HUDEP-2 (cell line): ENCODE data around the gene GNMT.
A peak's percentile ranks its signal among the peaks of the same experiment; 100 is the strongest.

Source experiments
- DNase-seq, 76 experiments: peaks; one replicate each; lab custom pipeline; 2025; ENCODE audit not compliant: unreplicated experiment in 76 of 76; lab: John Stamatoyannopoulos, UW

The GNMT gene

DNA sequence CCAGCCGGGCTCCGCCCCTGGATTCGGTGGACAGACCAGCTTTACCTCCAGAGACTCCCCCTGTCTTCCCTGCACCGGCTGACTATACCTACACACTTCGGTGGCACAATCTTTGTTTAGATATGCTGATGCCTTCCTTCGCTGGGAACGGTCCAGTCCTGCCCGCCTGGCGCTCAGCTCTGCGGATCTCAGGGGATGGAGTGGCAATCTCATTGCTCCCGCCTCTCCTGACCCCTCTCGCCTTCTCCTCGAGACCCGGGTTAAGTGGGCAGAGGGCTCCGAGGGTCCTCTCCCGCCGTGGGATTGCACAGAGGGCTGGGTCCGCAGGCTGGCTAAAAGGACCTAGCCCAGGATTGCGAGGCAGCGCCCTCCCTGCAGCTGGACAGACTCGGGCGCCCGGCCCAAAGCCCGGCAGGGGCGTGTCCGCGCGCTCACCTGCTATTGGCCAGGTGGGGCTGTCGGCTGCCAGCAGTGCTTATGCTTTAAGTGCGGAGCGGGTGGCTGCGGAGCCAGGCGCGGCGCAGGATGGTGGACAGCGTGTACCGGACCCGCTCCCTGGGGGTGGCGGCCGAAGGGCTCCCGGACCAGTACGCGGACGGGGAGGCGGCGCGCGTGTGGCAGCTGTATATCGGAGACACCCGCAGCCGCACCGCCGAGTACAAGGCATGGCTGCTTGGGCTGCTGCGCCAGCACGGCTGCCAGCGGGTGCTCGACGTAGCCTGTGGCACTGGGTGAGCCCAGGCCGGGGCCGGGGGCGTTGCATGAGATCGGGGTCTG is at the start of gene GNMT:
TSS of gene GNMT (plus strand) at position 512 of the 777 bp plus-strand sequence. CDS start at position 526, 14 bp downstream.
- DNase-seq: peak in 1 of 76 experiments; percentile 17

DNA sequence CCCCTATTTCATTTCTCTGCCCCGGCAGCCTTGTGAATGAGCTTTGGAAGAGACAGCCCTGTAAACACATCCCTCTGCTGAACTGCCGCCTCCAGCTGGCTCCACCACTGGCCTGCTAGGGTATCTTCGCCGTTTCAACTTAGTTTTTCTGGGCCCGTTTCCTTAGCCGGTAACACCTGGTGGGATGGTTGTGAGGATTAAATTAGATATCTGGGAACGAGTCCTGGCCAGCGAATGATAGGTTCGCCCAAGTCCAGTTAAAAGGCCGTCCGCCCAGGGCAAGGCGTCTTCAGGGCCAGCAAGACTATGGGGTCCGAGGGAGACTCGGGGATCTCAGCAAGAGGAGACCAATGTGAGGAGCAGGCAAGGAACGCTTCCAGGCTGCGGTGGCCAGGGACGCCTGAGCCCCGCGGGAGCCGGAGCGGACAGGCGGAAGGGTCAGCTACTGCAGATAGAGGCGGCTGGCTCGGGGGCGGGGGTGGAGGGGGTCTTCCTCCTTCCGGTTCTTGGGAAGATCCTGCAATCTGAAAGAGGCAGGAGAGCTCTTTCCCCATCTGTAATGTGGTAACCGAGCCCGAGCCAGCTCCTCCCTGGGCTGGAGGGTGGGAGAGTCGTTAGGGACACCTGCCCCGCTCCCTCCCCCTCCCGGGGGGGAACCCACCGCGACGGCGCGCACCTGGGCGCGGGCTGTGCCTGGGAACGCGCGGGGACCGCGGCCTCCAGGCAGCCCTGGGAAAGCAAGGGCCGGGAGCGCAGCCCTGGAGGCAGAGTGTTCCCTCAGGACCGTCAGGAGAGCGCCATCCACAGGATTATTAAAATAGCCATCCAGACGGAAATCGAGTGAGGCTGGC is 49.2 kb upstream of the GNMT start:
- no peak for DNase-seq

DNA sequence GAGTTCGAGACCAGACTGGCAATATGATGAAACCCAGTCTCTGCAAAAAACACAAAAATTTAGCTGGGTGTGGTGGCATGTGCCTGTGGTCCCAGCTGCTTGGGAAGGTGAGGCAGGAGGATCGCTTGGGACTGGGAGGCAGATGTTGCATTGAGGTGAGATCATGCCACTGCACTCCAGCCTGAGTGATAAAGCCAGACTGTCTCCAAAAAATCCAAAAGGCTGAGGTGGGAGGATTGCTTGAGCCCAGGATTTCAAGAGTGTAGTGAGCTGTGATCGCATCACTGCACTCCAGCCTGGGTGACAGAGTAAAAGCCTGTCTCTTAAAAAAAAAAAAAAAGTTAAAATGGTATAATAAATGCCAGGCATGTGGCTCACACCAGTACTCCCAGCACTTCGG is 46.0 kb upstream of the GNMT start:
- DNase-seq: no peak

DNA sequence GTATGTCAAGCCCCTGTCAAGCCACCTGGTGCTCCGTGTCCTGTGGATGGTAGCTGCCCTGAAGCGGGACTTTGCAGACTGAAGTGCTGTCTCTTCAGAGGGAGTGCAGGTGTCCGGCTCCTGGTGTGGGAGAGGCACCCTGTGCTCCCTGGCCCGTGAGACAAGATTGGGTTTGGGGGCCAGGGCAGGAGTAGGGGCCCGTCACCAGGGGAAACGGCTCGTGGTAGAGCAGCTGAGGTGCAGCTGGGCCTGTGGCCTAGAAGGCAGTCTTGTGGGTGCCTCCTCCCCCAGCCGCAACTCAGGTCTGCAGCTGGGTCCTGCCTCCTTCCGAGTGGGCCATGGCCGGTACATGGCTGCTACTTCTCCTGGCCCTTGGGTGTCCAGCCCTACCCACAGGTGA is 44.8 kb upstream of the GNMT start, which contains the start of gene PTCRA:
TSS of gene PTCRA (plus strand) at position 322 of the 400 bp plus-strand sequence. CDS start at position 339, 17 bp downstream.
- DNase-seq: no peak

DNA sequence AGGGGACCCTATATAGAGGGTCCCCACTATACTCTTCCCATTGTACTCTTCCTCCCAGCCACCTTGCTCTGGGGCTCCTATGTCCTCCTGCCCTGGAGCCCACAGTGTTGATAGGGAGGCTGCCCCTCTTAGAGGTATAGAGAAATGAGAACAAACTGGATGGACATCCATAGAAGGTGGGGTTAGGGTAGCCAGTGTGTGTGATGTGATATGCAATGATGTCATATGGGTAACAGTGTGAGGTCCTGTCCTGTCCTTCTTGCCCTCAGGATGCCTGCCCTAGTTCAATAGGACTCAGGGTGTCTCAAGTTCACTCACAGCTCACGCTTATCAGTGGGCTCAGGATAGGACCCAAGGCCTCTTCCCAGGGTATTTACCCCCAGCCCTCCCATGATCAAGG is 44.3 kb upstream of the GNMT start:
- no peak for DNase-seq

DNA sequence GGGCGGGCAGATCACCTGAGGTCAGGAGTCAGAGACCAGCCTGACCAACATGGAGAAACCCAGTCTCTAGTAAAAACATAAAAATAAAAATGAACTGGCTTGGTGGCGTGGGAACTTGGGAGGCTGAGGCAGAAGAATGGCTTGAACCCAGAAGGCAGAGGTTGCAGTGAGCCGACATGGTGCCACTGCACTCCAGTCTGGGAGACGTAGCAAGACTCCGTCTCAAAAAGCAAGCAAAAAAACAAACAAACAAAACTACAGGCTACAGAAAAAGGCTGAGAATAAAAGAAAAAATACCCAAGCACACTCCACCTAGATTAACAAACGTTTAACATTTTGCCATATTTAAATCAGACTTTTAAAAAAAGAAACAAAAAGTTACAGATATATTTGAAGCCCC is 38.8 kb upstream of the GNMT start:
- no peak for DNase-seq

DNA sequence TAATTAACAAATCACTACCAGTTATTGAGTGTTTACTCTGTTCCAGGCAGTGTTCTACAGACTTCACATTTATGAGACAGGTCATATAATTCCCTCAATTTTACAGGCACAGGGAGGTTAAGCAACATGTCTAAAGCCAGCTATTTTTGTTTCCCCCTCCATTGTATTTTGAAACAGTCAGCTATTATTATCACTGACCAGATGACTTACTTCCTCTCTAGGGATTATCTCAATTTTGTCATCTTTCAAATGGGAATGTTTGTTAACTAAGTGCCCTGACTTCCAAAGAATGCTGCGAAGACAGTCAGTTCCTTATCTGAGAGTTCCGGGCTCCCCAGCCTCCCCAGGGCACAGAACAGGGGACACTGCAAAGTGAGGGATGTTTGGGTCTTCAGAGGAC is 36.9 kb upstream of the GNMT start:
- no peak for DNase-seq

DNA sequence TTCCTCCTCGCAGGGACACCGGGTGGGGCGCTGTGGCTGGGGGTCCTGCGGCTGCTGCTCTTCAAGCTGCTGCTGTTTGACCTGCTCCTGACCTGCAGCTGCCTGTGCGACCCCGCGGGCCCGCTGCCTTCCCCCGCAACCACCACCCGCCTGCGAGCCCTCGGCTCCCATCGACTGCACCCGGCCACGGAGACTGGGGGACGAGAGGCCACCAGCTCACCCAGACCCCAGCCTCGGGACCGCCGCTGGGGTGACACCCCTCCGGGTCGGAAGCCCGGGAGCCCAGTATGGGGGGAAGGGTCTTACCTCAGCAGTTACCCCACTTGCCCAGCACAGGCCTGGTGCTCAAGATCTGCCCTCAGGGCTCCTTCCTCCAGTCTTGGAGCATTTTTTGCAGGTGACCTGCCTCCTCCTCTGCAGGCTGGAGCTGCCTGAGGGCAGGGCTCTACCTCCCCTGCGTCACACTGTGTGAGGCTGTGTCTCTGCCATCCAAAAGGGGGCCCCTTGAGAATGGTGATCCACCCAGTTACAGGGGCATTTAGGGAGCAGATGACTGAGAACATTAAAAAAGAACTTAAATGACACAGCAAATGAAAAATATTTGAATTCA is 35.2 kb upstream of the GNMT start:
- DNase-seq: no peak

DNA sequence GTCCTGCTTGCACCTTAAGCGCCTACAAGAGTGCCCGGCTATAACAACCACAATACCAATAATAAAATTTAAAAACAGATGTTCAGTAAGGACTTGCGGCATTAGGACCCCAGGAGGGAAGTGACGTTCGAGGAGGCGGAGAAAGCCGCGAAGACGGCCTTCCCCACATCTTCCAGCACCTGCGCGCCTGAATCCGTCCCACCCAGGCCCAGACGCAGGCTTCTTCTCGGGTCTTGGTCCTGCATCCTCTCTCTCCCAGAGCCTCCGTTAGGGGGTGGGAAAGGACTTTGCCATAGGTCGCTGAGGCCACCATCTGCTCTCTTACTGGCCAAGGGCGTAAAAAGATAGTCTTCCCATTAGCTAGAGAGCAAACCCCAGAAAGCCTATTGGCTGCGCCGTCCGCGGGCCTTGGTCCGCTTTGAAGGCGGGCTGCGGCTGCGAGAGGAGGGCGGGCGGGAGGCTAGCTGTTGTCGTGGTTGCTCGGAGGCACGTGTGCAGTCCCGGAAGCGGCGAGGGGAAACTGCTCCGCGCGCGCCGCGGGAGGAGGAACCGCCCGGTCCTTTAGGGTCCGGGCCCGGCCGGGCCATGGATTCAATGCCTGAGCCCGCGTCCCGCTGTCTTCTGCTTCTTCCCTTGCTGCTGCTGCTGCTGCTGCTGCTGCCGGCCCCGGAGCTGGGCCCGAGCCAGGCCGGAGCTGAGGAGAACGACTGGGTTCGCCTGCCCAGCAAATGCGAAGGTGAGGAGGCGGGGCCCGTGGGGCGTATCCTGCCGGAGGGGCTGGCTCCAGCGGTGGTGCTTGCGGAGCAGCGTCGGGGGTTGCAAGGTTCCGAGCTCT is 31.4 kb upstream of the GNMT start, which contains the start of gene CNPY3:
TSS of gene CNPY3 (plus strand) at position 495 of the 835 bp plus-strand sequence. CDS start at position 586, 91 bp downstream.
- peak in 75 of 76 experiments; percentile 89 to 99 (median 97) for DNase-seq

DNA sequence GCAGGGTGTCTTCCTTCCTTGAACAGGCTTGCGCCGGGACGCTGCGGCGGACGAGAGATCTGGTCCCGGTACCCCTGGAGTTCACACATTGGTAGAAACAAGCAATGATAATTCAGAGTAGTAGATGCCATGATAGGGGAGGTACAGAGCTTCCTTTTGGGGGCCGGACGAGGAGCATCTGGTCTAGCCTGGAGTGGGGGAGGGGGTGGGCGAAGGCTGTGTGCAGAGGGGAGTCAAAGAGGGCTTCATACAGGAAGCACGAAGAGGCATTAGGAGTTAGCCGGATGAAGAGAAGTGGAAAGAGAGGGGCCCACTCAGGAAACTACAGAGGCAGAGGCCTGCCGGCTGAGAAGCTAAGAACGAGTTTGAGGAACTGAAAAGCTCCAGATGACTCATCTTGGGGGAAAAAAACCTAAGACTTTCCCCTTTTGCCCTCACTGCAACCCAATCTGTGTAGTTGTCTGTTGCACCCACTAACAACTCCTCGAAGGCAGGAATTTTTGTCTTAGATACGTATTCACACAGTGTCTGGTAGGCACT is 30.7 kb upstream of the GNMT start:
- DNase-seq: peak in 15 of 76 experiments; percentile 5 to 62 (median 48)

DNA sequence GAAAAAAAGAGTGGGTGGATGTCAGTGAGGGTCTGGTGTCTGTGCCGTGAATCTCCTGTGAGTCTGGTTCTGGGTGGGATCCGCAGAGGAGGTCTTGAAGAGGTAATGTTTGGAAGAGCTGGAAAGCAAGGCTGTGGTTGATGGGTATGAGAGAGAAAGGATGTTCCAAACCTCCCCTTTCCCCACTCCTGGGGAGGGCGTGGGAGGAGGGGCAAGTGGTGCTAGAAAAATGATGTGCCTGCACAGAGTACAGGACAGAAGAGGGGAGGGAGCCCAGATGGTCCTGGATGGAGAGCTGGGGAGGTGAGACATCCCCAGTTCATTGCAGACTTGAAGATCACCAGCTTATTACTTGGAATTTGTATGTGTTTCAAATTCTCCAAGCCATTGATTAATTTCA is 28.1 kb upstream of the GNMT start:
- DNase-seq: no peak

DNA sequence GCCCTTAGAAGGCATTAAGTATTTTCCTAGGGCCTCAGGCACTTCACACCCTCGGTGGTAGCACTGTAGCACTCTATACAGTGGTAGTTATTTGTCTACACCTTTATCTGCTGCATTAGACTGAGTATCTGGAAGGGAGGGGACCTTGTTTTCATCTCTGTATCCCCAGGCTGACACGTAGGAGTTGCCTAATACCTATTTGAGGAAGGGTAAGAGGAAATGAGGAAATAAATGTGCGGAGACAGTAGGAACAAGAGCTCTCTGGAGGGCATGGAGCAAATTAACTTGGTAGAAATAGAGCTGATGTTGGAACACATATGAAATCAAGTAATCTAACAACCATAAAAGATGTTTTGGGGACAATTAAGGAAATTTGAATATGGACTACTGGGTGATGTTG is 27.3 kb upstream of the GNMT start:
- no peak for DNase-seq

DNA sequence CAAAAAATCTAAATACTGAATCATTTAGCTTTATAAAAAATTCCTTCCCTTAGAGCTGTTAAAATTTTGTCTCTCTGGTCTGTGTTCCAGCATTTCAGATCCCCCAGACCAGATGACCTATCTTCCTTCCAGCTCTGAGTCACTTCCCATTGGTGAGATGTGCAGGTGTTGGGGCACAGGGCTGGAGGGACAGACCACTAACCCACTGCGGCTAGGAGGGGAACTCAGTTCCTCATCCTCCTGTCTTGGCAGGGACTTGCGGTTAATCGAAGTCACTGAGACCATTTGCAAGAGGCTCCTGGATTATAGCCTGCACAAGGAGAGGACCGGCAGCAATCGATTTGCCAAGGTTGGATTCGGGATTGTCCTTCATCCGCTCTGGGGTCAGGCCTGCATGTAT is 25.2 kb upstream of the GNMT start:
- no peak for DNase-seq

DNA sequence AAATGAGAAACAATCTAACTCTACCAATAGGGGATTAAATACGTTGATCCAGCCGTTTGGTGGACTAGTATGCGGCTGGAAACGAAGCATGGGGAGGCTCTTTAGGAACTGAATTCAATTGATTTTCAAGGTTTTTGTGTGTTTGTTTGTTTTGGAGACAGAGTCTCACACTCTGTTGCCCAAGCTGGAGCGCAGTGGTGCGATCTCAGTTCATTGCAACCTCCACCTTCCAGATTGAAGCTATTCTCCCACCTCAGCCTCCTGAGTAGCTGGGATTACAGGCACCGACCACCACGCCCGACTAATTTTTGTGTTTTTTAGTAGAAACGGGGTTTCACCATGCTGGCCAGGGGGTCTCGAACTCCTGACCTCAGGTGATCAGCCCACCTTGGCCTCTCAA is 24.2 kb upstream of the GNMT start:
- no peak for DNase-seq

DNA sequence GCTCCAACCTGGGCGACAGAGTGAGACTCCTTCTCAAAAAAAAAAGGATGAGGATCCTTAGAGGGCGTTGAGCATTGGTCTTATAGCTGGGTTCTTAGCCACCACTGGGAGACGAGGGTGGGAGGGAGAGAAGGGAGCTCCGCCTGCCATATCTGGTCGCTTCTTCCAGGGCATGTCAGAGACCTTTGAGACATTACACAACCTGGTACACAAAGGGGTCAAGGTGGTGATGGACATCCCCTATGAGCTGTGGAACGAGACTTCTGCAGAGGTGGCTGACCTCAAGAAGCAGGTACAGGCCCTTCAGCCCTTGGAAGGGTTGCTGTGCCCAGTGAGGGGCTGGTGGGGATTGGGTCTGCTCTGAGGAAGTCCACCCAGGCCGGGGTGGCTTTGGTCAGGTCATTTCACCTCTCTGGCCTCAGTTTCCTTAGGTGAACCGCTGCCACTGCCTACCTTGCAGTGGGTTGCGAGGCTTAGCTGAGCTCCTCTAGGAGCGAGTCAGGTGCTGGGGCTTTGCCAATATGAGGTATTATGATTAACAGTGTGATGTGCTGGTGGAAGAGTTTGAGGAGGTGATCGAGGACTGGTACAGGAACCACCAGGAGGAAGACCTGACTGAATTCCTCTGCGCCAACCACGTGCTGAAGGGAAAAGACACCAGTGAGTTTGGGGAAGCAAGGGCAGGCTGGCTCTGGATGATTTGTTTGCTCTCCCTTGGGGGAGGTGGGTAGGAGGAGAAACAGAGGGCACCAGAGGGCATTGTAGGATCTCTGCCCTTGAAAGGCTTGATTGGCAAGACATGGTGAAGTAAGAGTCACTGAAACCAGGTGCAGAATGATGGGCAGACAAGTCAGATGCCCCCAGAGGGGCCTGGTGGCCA is 22.8 kb upstream of the GNMT start:
- DNase-seq: no peak

DNA sequence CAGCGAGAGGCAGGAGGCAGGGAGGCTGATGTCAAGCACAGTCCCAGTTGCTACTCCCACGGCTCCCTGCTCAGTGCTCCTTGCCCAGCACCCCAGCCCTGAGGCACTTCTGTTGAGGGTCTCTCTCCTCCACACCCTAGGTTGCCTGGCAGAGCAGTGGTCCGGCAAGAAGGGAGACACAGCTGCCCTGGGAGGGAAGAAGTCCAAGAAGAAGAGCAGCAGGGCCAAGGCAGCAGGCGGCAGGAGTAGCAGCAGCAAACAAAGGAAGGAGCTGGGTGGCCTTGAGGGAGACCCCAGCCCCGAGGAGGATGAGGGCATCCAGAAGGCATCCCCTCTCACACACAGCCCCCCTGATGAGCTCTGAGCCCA is 22.1 kb upstream of the GNMT start:
- DNase-seq: no peak

DNA sequence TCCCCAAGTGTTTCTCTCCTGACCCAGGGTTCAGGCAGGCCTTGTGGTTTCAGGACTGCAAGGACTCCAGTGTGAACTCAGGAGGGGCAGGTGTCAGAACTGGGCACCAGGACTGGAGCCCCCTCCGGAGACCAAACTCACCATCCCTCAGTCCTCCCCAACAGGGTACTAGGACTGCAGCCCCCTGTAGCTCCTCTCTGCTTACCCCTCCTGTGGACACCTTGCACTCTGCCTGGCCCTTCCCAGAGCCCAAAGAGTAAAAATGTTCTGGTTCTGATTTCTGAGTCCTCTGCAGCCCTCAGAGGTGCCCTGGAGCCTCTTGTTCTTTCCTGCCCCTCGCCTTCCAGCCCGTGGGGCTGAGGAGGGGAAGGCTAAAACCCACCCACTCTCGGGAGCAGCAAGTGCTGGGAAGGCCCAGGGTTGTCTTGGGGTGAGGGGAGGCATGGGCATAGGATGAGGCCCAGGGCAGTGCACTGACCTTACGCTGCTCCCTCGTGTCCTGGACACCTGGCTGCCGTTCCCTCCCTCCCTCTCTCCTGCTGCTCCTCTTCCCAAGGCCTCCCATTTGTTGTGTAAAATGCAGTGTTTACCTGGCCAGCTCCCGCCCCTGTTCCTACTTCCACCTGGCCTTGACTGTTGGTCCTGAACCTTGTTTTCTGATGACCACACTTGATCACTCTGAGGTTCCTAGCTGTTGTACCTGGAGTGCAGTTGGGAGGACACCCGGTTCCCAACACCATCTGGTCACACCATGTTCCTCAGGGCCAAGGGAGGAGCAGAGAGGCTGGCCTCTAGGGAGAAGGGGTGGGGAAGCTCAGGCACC is 21.4 kb upstream of the GNMT start:
- no peak for DNase-seq

DNA sequence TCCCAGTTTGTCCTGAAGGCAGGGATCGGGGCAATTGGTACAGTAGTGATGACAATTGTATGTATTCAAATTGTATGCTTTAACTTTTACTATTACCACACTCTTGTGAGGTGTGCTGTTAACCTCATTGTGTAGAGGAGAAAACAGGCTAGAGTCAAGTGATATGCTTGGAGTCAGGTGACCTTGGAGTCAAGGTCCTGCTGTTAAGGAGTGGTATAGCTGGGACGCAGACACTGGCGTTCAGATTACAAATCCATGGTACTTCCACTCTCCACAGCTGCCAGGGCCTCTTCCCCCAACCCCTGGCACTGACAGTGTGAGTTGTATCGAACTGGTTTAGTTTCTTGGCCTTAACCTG is 20.8 kb upstream of the GNMT start:
- DNase-seq: no peak
